Choroid plexus epithelial cell (primary cell): ENCODE data around the gene OR10J1.

Experiments
- DNase-seq: peaks from one replicate; pipeline ENCODE4 v3.0.0-alpha.2; 2010; ENCODE audit warnings: low read depth
- H3K4me3 ChIP-seq: 2 replicates; pipeline ENCODE4 v1.5.1; 2011; ENCODE audit warnings: low read depth, mild to moderate bottlenecking, control low read depth, low read length, moderate library complexity
- TF ChIP-seq, protein P1 (sequence below): conservative IDR thresholded peaks from 2 replicates; pipeline ENCODE4 v1.5.1; 2011; ENCODE audit warnings: low read depth, mild to moderate bottlenecking, control low read depth, inconsistent platforms, low read length, moderate library complexity

OR10J1 gene, protein sequence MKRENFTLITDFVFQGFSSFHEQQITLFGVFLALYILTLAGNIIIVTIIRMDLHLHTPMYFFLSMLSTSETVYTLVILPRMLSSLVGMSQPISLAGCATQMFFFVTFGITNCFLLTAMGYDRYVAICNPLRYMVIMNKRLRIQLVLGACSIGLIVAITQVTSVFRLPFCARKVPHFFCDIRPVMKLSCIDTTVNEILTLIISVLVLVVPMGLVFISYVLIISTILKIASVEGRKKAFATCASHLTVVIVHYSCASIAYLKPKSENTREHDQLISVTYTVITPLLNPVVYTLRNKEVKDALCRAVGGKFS

DNA sequence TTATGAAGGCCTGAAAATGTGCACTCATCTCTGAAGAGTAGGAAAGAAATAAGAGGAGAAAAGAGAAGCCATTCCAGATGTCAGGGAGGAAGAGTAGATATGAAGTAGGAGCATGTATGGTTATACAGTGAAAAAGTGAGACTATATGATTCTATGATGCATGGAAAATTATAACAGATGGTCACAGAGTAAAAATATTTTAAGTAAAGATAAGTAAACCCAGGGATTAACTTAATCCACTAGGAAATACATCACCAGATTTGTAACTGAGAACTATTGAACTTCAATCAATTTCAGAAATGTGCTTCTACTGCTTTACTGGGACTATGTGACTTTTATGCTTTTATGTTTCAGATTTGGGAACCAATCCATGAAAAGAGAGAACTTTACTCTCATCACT lies at the start of gene OR10J1:
Gene OR10J1, plus strand, starts transcription at position 301 of the 400 bp plus-strand sequence. Its CDS starts 70 bp downstream, at position 371.
- no peak for DNase-seq
- no peak within 1 kb of the TSS for H3K4me3 ChIP-seq
- TF ChIP-seq, protein P1, sequence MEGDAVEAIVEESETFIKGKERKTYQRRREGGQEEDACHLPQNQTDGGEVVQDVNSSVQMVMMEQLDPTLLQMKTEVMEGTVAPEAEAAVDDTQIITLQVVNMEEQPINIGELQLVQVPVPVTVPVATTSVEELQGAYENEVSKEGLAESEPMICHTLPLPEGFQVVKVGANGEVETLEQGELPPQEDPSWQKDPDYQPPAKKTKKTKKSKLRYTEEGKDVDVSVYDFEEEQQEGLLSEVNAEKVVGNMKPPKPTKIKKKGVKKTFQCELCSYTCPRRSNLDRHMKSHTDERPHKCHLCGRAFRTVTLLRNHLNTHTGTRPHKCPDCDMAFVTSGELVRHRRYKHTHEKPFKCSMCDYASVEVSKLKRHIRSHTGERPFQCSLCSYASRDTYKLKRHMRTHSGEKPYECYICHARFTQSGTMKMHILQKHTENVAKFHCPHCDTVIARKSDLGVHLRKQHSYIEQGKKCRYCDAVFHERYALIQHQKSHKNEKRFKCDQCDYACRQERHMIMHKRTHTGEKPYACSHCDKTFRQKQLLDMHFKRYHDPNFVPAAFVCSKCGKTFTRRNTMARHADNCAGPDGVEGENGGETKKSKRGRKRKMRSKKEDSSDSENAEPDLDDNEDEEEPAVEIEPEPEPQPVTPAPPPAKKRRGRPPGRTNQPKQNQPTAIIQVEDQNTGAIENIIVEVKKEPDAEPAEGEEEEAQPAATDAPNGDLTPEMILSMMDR, result no peak

DNA sequence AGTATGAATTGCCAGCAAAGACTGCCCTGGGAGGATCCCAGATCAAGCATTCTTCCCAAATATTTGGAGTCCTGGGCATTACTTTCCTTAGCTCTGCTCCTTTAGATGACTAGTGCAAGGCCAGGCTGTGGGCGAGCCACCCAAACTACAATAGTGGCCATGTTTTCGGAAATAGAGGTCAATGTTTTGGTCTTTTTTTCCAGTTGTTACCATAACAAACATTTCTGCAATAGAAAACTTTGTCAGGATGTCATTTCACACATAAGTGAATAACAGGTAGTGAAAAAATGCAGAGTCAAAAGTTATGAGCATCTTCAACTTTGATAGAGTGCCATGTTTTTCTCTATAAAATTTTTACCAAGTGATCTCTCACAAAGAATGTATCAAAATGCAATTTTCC lies 32.7 kb upstream of the OR10J1 start:
- no peak for DNase-seq
- TF ChIP-seq, protein P1, result no peak
- H3K4me3 ChIP-seq, result no peak overlapping the region

DNA sequence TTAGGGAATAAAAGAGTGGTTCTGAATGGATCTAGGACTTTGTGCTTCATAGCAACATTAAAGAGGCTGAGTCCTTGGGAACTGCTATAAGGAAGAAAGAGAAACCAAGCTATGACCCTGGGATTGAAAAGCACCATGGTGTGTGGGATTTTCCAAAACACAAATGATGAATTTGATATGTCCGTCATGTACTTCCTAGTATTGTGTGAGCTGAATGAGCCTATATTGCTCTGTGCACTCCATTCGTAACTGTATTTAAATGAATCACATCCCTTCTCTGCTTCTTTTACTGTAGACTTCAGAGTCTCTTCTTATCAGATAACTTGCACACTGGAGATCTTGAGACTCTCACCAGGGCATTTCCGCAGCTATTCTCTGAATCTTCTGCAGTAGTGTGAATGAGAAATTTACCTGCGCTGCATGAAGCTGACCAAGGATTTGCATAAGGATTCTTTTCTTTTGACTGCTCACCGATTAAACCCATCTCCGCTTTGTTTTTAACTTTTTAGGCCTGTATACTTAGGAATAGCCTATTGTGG lies 30.6 kb upstream of the OR10J1 start:
- TF ChIP-seq, protein P1, result no peak
- no peak for DNase-seq
- H3K4me3 ChIP-seq, result no peak overlapping the region

DNA sequence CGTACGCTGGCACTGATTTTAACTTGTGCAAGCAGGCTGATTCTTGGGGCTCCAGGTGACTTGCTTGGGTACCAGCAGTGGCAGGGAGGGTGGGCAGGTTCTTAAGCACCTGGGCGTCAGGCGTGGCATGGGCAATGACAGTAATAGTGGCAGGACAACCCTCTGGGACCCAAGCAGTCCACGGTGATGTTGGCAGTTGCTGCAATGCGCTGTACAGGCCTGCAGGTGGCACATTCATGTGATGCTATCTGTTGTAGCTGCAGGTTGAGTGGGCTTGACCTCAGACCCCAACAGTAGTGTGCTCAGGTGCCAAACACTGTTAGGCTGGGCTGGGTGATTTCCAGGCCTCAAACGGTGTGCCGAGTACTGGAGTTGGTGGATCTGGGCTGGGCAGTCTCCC lies 17.7 kb upstream of the OR10J1 start:
- no peak for DNase-seq
- no peak overlapping the region for H3K4me3 ChIP-seq
- TF ChIP-seq, protein P1, result peak; percentile 6

DNA sequence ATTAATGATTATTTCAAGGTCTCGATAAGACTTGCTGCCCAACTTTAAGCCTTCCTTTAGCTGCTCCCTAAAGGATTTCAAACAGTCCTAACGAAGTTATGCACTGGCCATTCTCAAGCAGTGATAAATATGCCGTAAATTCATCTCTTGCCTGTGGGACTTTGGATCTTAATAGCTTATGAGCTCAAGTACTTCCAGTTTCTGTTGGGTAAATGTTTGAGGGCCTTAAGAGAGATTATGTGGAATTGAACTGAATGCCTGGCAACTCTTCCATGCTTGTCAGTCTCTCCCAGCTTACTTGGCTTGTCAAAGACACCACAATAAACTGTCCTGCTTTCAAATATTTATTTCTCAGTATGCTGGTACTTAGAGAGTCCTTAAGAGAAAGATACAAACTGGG lies 11.0 kb upstream of the OR10J1 start:
- TF ChIP-seq, protein P1, result no peak
- no peak overlapping the region for H3K4me3 ChIP-seq
- DNase-seq, result no peak

DNA sequence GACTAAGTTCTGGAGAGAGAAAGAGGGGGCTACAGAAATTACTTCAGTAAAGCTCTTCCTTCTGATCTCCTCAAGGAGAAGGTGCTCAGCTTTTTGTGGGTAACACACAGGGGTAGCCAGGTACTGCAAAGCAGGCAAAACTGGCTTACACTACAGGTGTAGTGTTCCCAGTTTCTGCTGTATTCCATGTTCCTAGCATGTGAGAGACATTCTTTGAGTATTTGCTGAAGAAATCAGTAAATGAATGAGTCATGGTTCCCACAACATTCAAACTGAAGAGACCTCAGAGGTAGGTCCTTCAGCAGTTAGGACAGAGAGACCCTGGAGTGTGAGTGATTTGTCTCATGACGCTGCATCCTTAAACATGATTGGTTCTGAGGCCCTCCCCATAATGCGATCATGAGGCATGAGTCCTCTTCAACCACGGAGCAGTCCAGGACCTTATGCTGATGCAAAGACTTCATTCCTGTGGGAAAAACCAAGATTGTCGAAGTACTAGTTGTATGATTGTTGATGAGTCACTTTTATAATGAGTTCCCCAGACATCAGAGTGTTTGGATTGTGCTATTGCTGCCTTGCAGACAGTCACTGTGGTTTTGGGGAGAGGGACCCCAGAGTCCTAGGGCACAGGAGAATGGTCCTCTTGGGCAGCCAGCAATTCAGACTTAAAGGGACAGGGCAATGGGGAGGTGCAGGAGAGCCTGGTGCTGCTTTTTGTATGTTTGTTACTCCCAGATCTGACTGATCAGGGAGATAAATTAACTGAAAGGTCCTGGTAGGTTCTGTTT lies 10.3 kb upstream of the OR10J1 start:
- DNase-seq, result peak; percentile 61
- H3K4me3 ChIP-seq, result no peak overlapping the region
- TF ChIP-seq, protein P1, result no peak
